HUES64 (cell line): ENCODE data around the gene RPS6KL1.

ENCODE experiments used
- H3K27ac ChIP-seq: 2 replicates; pipeline ENCODE4 v1.7.0; 2013; ENCODE audit warnings: low read depth, low read length, inconsistent platforms
- H3K27me3 ChIP-seq: 2 replicates; pipeline ENCODE4 v1.6.1; 2013; ENCODE audit warnings: mild to moderate bottlenecking, low read length; ENCODE audit not compliant: insufficient read depth
- H3K36me3 ChIP-seq: 2 replicates; pipeline ENCODE4 v1.6.1; 2013; ENCODE audit warnings: mild to moderate bottlenecking, low read length; ENCODE audit not compliant: insufficient read depth
- H3K4me1 ChIP-seq: 2 replicates; pipeline ENCODE4 v1.6.1; 2013; ENCODE audit warnings: mild to moderate bottlenecking, low read length, moderate library complexity; ENCODE audit not compliant: insufficient read depth
- H3K4me3 ChIP-seq: 2 replicates; pipeline ENCODE4 v1.5.1; 2013; ENCODE audit warnings: mild to moderate bottlenecking, low read length, moderate library complexity
- H3K9ac ChIP-seq: 2 replicates; pipeline ENCODE4 v1.6.1; 2013; ENCODE audit warnings: mild to moderate bottlenecking, low read depth, low read length
- H3K9me3 ChIP-seq: 2 replicates; pipeline ENCODE4 v1.6.1; 2013; ENCODE audit warnings: low read depth, low read length; ENCODE audit not compliant: insufficient read depth
- WGBS: fragments of 150-250, 120-280 bp; methylation state at CpG from one replicate; pipeline ENCODE4 v1.1.7; 2013; ENCODE audit warnings: missing lambda C conversion rate; 5-methylcytosine and 5-hydroxymethylcytosine counted together

Gene RPS6KL1

DNA sequence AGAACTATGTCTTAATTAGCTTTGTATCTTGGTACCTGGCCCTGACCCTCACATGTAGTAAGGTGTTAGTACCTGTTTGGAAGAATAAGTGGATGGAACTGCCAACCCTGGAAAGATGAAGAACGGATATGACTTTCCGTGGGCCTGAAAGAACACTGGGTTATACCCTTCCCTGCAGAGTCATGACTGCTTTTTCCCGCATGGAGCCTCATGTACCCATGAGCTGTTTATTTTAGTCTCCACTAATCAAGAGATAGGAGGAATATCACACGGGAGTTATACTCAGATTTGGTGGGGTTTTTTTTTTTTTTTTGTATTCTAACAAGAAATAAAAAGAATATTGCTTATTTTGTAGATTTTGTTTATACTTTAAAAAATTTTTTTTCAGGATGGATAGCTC is 25.4 kb downstream of the RPS6KL1 start:
- H3K4me3 ChIP-seq: no peak overlapping the region
- no peaks in the 10 kb centered on the region for H3K4me1 ChIP-seq
- no peak overlapping the region for H3K9ac ChIP-seq
- peaks cover 98% of the 10 kb centered on the region for H3K36me3 ChIP-seq
- no peak overlapping the region for H3K27ac ChIP-seq
- no peaks in the 10 kb centered on the region for H3K27me3 ChIP-seq
- no peaks in the 10 kb centered on the region for H3K9me3 ChIP-seq
- 91% methylated on average over 3 of the region's 4 CpGs for WGBS

DNA sequence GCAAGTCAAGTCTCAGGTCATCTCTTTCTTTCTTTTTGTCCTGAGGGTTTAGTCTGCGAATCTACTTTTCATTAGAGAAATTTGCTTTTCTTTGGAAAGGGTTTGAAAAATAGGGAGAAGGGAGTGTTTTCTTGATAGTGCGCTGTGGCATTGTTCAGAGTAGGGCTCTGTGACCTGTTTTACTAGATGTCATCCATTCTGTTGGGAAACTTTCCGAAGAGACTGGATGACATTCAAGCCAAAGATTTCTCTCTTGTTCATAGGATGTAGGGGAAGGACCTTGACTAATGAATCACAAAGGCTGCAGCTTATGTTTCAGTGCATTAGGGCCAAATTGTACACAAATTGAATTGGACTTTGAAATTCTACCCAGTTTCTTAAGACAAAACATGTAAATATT is 26.7 kb downstream of the RPS6KL1 start:
- Histone ChIP-seq H3K27ac (no peak overlapping the region), H3K36me3 (peaks cover 98% of the 10 kb centered on the region), H3K9ac (no peak overlapping the region), H3K9me3 (no peaks in the 10 kb centered on the region), H3K4me3 (no peak overlapping the region), H3K4me1 (no peaks in the 10 kb centered on the region), H3K27me3 (no peaks in the 10 kb centered on the region)
- 93% methylated on average over 3 of the region's 3 CpGs for WGBS

DNA sequence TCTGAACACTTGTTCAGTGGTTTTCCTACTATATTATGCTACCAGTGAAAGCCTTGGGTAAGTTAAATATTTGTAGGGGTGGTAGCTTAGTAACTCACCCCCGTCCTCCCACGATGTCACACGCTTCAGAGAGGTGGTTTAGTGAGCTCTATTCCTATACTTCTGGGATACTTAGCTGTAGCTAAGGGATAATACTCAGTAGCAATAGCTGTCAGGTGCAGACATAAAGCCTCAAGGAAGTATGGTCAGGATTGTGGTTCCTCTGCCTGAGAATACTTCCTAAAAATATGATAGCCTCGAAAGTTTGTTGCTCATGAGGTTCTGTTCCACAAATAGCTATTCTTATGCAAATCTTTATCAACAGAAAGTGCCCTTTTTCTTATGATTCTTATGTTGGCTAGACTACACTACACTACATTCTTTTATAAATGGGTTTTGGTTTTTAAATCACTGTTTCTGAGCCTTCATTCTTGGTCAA is 29.4 kb downstream of the RPS6KL1 start:
- H3K4me3 ChIP-seq: no peak overlapping the region
- no peak overlapping the region for H3K9ac ChIP-seq
- peaks cover 4% of the 10 kb centered on the region; the same call in 1 of the 2 replicates for H3K4me1 ChIP-seq
- no peaks in the 10 kb centered on the region for H3K9me3 ChIP-seq
- no peaks in the 10 kb centered on the region for H3K27me3 ChIP-seq
- 100% methylated on average over 3 of the region's 4 CpGs for WGBS
- peaks cover 95% of the 10 kb centered on the region for H3K36me3 ChIP-seq
- H3K27ac ChIP-seq: no peak overlapping the region

DNA sequence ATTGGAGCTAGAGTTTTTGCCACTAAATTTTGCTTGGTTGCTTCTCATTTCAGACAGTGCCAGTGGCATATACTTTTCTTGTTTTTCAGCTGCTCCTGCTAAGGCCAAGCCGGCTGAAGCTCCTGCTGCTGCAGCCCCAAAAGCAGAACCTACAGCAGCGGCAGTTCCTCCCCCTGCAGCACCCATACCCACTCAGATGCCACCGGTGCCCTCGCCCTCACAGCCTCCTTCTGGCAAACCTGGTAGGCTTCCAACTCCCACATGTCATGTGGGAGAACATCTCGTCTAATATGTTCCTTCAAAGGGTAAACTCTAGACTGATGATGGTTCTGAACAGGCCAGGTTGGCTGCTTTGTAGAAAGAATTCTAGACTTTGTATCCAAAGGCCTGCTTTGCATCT is 30.3 kb downstream of the RPS6KL1 start:
- 93% methylated on average over 5 of the region's 5 CpGs for WGBS
- Histone ChIP-seq H3K36me3 (peaks cover 89% of the 10 kb centered on the region), H3K4me1 (peaks cover 13% of the 10 kb centered on the region), H3K27ac (no peak overlapping the region), H3K4me3 (no peak overlapping the region), H3K9me3 (no peaks in the 10 kb centered on the region), H3K27me3 (no peaks in the 10 kb centered on the region), H3K9ac (no peak overlapping the region)

DNA sequence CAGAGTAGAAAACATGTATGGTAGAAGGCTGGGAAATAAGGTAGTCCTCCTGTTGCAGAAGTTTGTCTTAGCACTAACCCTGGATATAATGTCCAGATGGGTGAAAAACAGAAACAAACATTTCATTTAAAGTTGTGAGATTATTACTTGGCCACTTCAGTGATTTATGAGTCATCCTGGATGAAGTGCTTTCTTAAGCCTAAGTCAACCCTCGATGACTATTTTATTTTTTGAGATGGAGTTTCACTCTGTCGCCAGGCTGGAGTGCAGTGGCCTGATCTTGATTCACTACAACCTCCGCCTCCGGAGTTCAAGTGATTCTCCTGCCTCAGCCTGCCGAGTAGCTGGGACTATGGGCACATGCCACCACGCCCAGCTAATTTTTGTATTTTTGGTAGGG is 31.2 kb downstream of the RPS6KL1 start:
- WGBS: 96% methylated on average over 6 of the region's 6 CpGs
- H3K36me3 ChIP-seq: peaks cover 88% of the 10 kb centered on the region
- peaks cover 22% of the 10 kb centered on the region for H3K4me1 ChIP-seq
- no peaks in the 10 kb centered on the region for H3K27me3 ChIP-seq
- no peak overlapping the region for H3K9ac ChIP-seq
- no peak overlapping the region for H3K27ac ChIP-seq
- H3K4me3 ChIP-seq: no peak overlapping the region
- no peaks in the 10 kb centered on the region for H3K9me3 ChIP-seq

DNA sequence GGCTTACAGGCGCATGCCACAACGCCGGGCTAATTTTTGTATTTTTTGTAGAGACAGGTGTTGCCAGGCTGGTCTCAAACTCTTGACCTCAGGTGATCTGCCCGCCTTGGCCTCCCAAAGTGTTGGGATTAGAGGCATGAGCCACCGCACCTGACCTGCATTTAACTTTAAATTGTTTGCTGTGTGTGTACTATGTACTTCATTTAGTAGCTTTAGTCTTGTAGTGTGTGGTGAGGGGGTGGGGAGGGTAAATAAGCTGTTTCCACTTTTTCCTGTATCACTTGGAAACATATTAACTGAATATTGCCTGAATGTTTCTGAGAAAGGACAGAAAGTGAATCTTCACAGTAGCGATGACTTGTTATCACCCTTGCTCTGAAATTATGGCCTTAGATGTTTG is 32.8 kb downstream of the RPS6KL1 start:
- H3K4me1 ChIP-seq: peaks cover 36% of the 10 kb centered on the region
- WGBS: 96% methylated on average over 6 of the region's 6 CpGs
- H3K4me3 ChIP-seq: no peak overlapping the region
- no peaks in the 10 kb centered on the region for H3K9me3 ChIP-seq
- peaks cover 73% of the 10 kb centered on the region for H3K36me3 ChIP-seq
- H3K9ac ChIP-seq: no peak overlapping the region
- H3K27me3 ChIP-seq: no peaks in the 10 kb centered on the region
- no peak overlapping the region for H3K27ac ChIP-seq

DNA sequence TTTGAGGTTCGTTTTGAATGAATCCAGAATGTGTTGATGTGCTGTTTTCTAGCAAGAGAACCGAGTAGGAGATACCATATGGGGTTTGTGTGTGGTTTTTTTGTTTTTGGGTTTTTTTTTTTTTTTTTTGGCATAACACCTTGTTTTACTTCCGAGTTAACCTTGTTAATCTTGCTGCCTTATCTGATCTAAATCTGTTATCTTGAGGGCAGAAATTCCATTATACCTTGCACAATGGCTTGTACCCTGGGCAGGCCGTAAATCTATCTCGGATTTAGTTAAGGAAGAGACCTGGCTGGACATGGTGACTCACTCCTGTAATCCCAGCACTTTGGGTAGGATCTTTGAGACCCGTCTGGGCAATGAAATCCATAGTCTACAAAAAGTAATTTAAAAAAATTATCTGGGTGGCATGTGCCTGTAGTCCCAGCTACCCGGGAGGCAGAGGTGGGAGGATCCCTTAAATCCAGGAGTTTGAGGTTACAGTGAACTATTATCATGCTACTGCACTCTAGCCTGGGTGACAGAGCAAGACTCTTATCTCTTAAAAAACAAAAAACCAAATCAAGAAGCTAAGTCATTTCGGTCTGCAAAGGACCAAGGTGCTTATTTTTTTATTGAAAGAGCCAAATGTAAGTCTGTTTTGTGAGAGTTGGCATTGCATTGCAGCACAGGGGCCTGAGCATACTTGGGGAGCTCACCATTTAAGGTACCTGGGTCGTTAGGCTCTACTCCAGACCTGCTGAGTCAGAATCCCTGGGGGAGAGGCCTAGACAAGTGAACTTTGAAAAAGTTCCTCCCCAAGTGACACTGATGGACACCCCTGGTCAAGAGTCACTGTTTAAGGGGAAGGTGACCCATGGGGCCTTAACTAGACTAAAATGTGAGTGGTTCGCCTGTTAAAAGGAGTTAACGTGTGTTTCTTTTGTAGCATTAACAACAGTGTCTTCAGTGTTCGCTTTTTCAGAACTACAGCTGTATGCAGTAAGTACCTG is 34.6 kb downstream of the RPS6KL1 start:
- Histone ChIP-seq H3K9ac (no peak overlapping the region), H3K27me3 (no peaks in the 10 kb centered on the region), H3K36me3 (peaks cover 57% of the 10 kb centered on the region), H3K4me3 (no peak overlapping the region), H3K4me1 (peaks cover 54% of the 10 kb centered on the region), H3K9me3 (no peaks in the 10 kb centered on the region), H3K27ac (peak overlapping the region; percentile 20; the same call in 1 of the 2 replicates)
- 84% methylated on average over 12 of the region's 12 CpGs for WGBS

DNA sequence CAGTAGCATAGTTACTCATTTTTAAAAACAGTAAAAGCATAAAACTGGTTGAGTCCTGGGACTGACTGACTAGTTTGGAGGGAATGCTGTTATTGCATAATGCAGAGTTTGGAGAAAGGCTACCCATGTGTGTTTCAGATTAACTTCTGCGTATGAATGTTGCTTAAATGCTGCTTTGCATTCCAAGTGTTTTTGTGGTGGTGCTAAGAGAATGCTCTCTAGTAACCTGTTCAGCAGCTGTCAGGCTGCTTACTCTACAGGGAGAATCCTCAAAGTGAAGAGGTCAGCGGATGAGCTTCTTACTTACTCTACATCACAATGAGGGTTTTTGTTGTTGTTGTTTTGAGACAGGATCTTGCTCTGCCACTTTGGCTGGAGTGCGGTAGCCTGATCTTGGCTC is 37.1 kb downstream of the RPS6KL1 start:
- Histone ChIP-seq H3K9ac (no peak overlapping the region), H3K27me3 (no peaks in the 10 kb centered on the region), H3K9me3 (no peaks in the 10 kb centered on the region), H3K4me3 (peak overlapping the region; percentile 8), H3K4me1 (peaks cover 59% of the 10 kb centered on the region), H3K36me3 (peaks cover 32% of the 10 kb centered on the region), H3K27ac (peak overlapping the region; percentile 76; the same call in 1 of the 2 replicates)
- 21% methylated on average over 2 of the region's 3 CpGs for WGBS

DNA sequence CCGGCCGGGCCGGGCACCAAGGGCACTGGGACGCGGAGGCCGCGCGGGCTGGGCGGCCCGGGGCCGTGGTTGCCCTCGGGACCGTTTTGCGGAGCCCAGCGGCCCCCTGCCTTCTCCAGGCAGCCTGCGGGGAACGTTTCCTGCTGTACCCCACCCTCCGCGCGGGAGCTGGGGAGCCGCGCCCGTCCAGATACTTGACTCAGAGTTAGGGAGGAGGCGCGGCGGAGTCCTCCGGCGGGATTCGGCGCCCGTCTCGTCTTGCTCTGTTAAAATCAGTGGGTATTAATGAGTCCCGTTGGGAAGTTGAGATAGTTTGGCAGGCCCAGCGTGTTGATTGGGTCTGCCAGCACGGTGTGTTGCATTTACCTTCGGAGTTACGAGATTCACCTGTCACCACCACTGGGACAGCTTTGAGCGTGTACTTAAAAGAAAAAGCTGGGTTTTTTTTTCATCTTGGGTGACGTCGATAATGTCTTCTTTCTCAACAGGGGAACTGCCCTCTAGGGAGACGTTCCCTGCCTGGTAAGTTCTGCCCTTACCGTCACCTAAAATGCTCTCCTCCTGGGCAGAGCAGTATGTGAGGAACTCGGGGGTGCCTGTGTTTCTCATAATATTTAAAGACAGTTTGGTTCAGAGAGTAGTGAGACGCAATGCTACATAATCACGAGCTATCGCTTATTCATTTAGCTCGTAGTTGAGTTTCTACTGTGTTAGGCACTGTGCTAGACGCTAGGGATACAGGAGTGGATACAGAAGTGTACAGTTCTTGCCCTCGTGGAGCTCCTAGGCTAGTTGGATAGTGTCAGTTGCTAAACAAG is 40.7 kb downstream of the RPS6KL1 start:
- Histone ChIP-seq H3K9me3 (no peaks in the 10 kb centered on the region), H3K4me3 (peak overlapping the region; percentile 93), H3K27ac (peak overlapping the region; percentile 79), H3K9ac (peak overlapping the region; percentile 90), H3K4me1 (peaks cover 49% of the 10 kb centered on the region), H3K36me3 (peaks cover 5% of the 10 kb centered on the region), H3K27me3 (no peaks in the 10 kb centered on the region)
- WGBS: 4% methylated on average over 49 of the region's 49 CpGs

DNA sequence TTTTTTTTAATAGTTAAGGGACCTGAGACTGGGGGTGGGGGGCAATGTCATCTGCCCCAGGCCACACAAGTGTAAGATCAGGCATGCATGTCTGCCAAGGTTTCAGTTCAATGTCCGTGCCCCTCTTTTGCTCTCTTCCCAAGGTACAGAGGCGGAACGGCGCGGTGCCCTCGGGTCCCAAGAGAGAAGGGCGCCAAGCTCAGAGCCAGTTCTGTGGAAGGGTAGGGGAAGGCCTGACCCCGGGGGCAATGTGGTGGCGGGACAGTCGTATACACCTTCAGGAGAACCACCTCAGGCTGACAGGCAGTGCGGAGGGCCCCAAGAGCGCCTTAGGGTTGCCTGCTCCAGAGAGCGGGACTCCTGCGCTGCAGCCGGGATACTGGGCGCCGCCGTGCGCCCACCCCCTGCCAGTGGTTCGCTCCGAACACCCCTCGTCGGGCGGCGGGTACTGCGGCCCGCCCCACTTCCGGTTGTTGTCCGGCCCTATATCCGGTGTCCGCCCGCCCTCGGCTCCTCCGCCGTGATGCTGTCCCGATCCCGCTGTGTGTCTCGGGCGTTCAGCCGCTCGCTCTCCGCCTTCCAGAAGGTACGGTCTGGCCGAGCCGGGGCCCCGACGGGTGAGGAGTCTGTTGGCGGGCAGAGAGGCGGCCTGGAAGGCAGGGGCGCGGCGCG is 41.5 kb downstream of the RPS6KL1 start, which contains the start of gene DLST:
Gene DLST, plus strand, starts transcription at position 486 of the 672 bp plus-strand sequence. Its CDS starts 38 bp downstream, at position 524.
- H3K9ac ChIP-seq: peak within 1 kb of the TSS; percentile 90
- H3K4me3 ChIP-seq: peak within 1 kb of the TSS; percentile 93
- no peaks in the 10 kb centered on the region for H3K9me3 ChIP-seq
- no peaks in the 10 kb centered on the region for H3K36me3 ChIP-seq
- WGBS: 1% methylated on average over 53 of the region's 53 CpGs
- H3K27ac ChIP-seq: peak within 1 kb of the TSS; percentile 79
- no peaks in the 10 kb centered on the region for H3K27me3 ChIP-seq
- peaks cover 42% of the 10 kb centered on the region for H3K4me1 ChIP-seq
